ENCODE results near the gene UPP1.

Gene UPP1

GRCh38 chr7:48087349-48087748, 1.7 kb upstream of the UPP1 start:
- no peak overlapping the region for H3K4me3 ChIP-seq (ENCODE audit: low read depth, low read length)
- no peaks in the 10 kb centered on the region for H3K36me3 ChIP-seq (replicated peaks)
- TF ChIP-seq CTCF (IDR thresholded peaks at IDR 0.05; ENCODE audit: low read depth, low read length, missing control alignments): no peak
- peak overlapping the region; percentile 93 for H3K27ac ChIP-seq
- peak; percentile 67 for DNase-seq
- H3K27me3 ChIP-seq (replicated peaks): no peaks in the 10 kb centered on the region
- in situ Hi-C loops (cut with HindIII; ENCODE audit: low pct_ligation_motif_present, low sequenced_read_pairs): no loop called here

GRCh38 chr7:48088559-48089045, 463 bp upstream of the UPP1 start:
- Histone ChIP-seq H3K27me3 (replicated peaks) (no peaks in the 10 kb centered on the region), H3K4me3 (ENCODE audit: low read depth, low read length) (peak overlapping the region; percentile 81), H3K36me3 (replicated peaks) (peaks cover 4% of the 10 kb centered on the region), H3K27ac (peak overlapping the region; percentile 93)
- DNase-seq: peak; percentile 88
- in situ Hi-C loops (cut with HindIII; ENCODE audit: low pct_ligation_motif_present, low sequenced_read_pairs): no loop called here
- TF ChIP-seq CTCF (IDR thresholded peaks at IDR 0.05; ENCODE audit: low read depth, low read length, missing control alignments): no peak

DNA sequence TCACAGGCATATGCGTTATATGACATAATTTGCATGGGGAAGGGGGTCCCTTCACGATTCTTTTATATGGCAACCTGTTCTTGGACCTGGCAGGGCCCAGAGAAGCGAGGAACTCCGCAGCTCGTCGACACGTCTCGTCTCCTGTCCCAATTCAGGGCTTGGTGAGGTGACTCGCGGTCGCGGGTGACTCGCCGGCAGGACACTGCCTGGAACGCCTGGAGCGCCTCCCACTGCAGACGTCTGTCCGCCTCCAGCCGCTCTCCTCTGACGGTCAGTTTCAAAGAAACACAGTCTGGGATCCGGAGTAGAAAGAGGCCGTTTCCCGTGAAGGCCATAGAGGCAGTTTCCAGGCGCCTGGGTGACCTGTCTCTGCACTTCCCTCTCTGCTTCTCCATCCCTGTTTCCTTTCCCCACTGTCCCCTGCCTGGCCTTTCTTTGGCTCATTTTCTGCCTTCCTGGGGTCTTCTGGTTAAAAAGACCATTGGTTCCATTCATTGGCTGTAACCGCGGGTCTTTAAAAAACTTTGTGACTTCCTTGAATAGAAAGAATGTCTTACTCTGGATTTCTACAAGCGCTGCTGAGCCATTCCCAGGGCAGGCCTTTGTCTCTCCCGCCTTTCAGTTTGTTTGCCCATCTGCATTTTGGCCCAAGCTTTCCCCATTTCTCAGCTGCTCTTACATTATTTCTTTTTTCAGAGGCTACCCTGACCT, 1.2 kb downstream of the UPP1 start:
- H3K27me3 ChIP-seq (replicated peaks): no peaks in the 10 kb centered on the region
- H3K4me3 ChIP-seq (ENCODE audit: low read depth, low read length): peak overlapping the region; percentile 81
- peaks cover 6% of the 10 kb centered on the region for H3K36me3 ChIP-seq (replicated peaks)
- in situ Hi-C loops (cut with HindIII; ENCODE audit: low pct_ligation_motif_present, low sequenced_read_pairs): no loop called here
- TF ChIP-seq CTCF (IDR thresholded peaks at IDR 0.05; ENCODE audit: low read depth, low read length, missing control alignments): no peak
- H3K27ac ChIP-seq: peak overlapping the region; percentile 93
- peak; percentile 50 for DNase-seq

DNA sequence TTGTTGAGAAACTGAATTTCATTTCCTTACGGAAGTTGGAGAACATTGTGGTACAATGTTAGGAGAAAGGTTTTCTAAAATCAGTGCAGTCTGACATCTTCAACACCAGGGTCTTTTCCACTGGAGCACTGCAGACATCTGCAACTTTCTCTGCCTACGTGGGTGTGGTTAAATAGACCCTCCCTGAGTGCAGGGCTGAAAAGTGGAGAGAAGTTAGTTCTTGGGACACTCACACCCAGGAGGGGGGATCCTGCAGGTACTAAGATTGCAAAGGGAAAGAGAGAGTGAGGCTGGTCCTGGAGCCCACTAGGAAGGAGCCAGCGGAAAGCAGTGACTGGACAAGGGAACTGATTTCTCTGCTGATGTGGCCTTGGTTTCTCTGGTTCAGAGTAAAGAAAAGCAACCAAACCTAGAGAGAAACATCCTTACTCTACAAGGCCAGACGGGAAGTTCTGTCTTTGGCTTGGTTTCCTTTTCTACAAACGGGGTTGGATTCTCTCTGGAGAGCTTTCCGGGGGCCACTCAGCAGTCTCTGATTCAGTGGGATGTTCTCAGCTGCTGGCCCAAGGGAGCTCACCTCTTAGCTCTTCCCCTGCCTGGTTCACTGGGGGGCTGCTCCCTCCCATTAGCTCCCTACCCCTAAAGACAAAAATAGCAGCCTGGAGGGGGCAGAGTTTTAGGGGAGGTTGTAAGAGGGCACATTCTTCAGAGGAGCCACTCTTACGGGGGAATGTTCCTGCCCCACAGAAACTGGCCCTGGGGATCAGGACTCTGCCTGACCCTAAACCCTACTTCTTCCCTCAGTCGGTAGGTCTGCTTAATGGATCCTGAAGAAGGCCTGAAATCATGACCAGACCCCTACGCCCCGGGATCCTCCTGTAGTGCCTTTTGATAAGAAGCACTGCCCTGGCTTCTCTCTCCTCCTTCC, 2.7 kb downstream of the UPP1 start:
- in situ Hi-C loops (cut with HindIII; ENCODE audit: low pct_ligation_motif_present, low sequenced_read_pairs): no loop called here
- no peak for DNase-seq
- Histone ChIP-seq H3K27ac (no peak overlapping the region), H3K4me3 (ENCODE audit: low read depth, low read length) (no peak overlapping the region), H3K27me3 (replicated peaks) (no peaks in the 10 kb centered on the region), H3K36me3 (replicated peaks) (peaks cover 10% of the 10 kb centered on the region)
- TF ChIP-seq CTCF (IDR thresholded peaks at IDR 0.05; ENCODE audit: low read depth, low read length, missing control alignments): no peak

- in situ Hi-C loops (cut with HindIII; ENCODE audit: low pct_ligation_motif_present, low sequenced_read_pairs): no loop called here
- Histone ChIP-seq H3K36me3 (replicated peaks) (peaks cover 22% of the 10 kb centered on the region), H3K27me3 (replicated peaks) (no peaks in the 10 kb centered on the region), H3K27ac (peak overlapping the region; percentile 18), H3K4me3 (ENCODE audit: low read depth, low read length) (no peak overlapping the region)
- TF ChIP-seq CTCF (IDR thresholded peaks at IDR 0.05; ENCODE audit: low read depth, low read length, missing control alignments): no peak
- peak; percentile 54 for DNase-seq
Measured at GRCh38 chr7:48094861-48095293, 5.8 kb downstream of the UPP1 start.
